Lung (tissue), 12 donors: Measurements from ENCODE around the gene EVA1C. TPM values are rescaled to one million over a fixed set of nuclear protein-coding genes. Genes with fewer than 3 reads are reported as not detected.
"Not testable (repeated sequence)": the region's sequence is repeated elsewhere in the genome, so short reads cannot be mapped to it uniquely, and the experiment has no call there.

Experiments
- ATAC-seq: fragments of 200-7000 bp; cut with Tn5 transposase; one replicate; pipeline ENCODE4 v1.9.1; 2020; ENCODE audit warnings: moderate number of reproducible peaks; ENCODE audit not compliant: insufficient read depth, low FRiP score
- DNase-seq, 3 donors: peaks; one replicate each; pipeline ENCODE4 v3.0.0-alpha.2; 2013 to 2017
- H3K27ac ChIP-seq, 2 donors: one replicate each; pipeline ENCODE4 v1.5.1; 2013; ENCODE audit warnings: mild to moderate bottlenecking in 2 of 2, moderate library complexity in 2 of 2, control low read depth in 1 of 2, inconsistent platforms in 1 of 2, low read depth in 1 of 2, low read length in 1 of 2
- H3K27me3 ChIP-seq, 3 donors: one replicate each; pipeline ENCODE4 v1.5.1; 2013; ENCODE audit warnings: low read length in 2 of 3; ENCODE audit not compliant: control insufficient read depth in 3 of 3, insufficient read depth in 3 of 3
- H3K36me3 ChIP-seq, 4 donors: one replicate each; pipeline ENCODE4 v1.5.1; 2013; ENCODE audit warnings: low read length in 4 of 4, mild to moderate bottlenecking in 1 of 4, moderate library complexity in 1 of 4; ENCODE audit not compliant: control insufficient read depth in 4 of 4, insufficient read depth in 4 of 4
- H3K4me1 ChIP-seq, 5 donors: one replicate each; pipeline ENCODE4 v1.5.1; 2013; ENCODE audit warnings: low read length in 5 of 5, mild to moderate bottlenecking in 2 of 5, moderate library complexity in 1 of 5; ENCODE audit not compliant: control insufficient read depth in 5 of 5, insufficient read depth in 5 of 5
- H3K4me3 ChIP-seq: one replicate; pipeline ENCODE4 v1.5.1; 2013; ENCODE audit warnings: mild to moderate bottlenecking, control low read depth, moderate library complexity
- H3K9ac ChIP-seq, 2 donors: one replicate each; pipeline ENCODE4 v1.5.1; 2013; ENCODE audit warnings: low read length in 2 of 2, control low read depth in 1 of 2; ENCODE audit not compliant: insufficient read depth in 1 of 2
- H3K9me3 ChIP-seq, 4 donors: one replicate each; pipeline ENCODE4 v1.5.1; 2013; ENCODE audit warnings: low read length in 3 of 4, mild to moderate bottlenecking in 1 of 4, moderate library complexity in 1 of 4; ENCODE audit not compliant: control insufficient read depth in 4 of 4, insufficient read depth in 3 of 4
- CTCF ChIP-seq: IDR thresholded peaks from 2 replicates; pipeline ENCODE4 v1.5.1; 2012; ENCODE audit warnings: mild to moderate bottlenecking; ENCODE audit errors: control extremely low read depth, extremely low read depth
- WGBS, 2 donors: extraction: QIAGEN DNeasy Blood & Tissue Kit; methylation state at CpG; one replicate each; pipeline ENCODE4 v1.1.7; 2013; 5-methylcytosine and 5-hydroxymethylcytosine counted together
- polyA plus RNA-seq, 2 donors: library from polyadenylated mRNA; stranded (reverse); fragments of 200-250 nt; gene quantifications; one replicate each; pipeline ENCODE4 v1.2.1, GENCODE V29; 2013
- total RNA-seq, 2 donors: library from RNA; depleted of rRNA in 1 of 2; stranded (reverse); fragments of >200 nt in 1 of 2; gene quantifications; one replicate each; pipeline ENCODE4 v1.2.1, GENCODE V29; 2014 to 2021
- donor health status: control.
- donor health status: control.
- donor health status: Bipolar disorder and iron deficiency.
- donor health status: healthy.
- donor health status: DM: yes; HTN: yes; CAD: no.

Gene EVA1C
- total and polyA plus RNA-seq, 4 donors: 13.9 to 59.0 (median 48.6) TPM

- Histone ChIP-seq H3K4me3 (no peak overlapping the region), H3K4me1 (peaks cover 0 to 3% (median 0%) of the 10 kb centered on the region in 5 donors), H3K27ac (no peak overlapping the region), H3K27me3 (no peaks in the 10 kb centered on the region), H3K9me3 (peaks cover 0 to 1% (median 0%) of the 10 kb centered on the region in 4 donors), H3K9ac (no peak overlapping the region), H3K36me3 (no peaks in the 10 kb centered on the region)
- ATAC-seq: no peak
- 85 to 88% methylated on average over 6 of the region's 6 CpGs for WGBS, 2 donors
- no peak for DNase-seq
- no peak for TF ChIP-seq CTCF
These were observed 32.6 kb downstream of the EVA1C start for GRCh38 chr21:32445101-32445500.

GRCh38 chr21:32446440-32446839, 33.9 kb downstream of the EVA1C start:
- not testable (repeated sequence) for H3K36me3 ChIP-seq, H3K4me1 ChIP-seq, H3K4me3 ChIP-seq, ATAC-seq, H3K9me3 ChIP-seq, DNase-seq, H3K9ac ChIP-seq, H3K27ac ChIP-seq, H3K27me3 ChIP-seq
- 80 to 90% methylated on average over 3 of the region's 3 CpGs for WGBS, 2 donors

- no peak overlapping the region for H3K9ac ChIP-seq
- H3K27me3 ChIP-seq: no peaks in the 10 kb centered on the region
- H3K4me3 ChIP-seq: no peak overlapping the region
- peaks cover 0 to 17% (median 5%) of the 10 kb centered on the region in 5 donors for H3K4me1 ChIP-seq
- no peaks in the 10 kb centered on the region for H3K36me3 ChIP-seq
- H3K27ac ChIP-seq: no peak overlapping the region
- ATAC-seq: no peak
- 97 to 98% methylated on average over 5 of the region's 5 CpGs for WGBS, 2 donors
- no peak for TF ChIP-seq CTCF
- H3K9me3 ChIP-seq: peaks cover 0 to 1% (median 0%) of the 10 kb centered on the region in 4 donors
- DNase-seq: no peak
These were observed 34.7 kb downstream of the EVA1C start for GRCh38 chr21:32447224-32447623.

GRCh38 chr21:32448803-32449594, 36.5 kb downstream of the EVA1C start:
- Histone ChIP-seq H3K4me1 (peaks cover 0 to 22% (median 5%) of the 10 kb centered on the region in 5 donors), H3K27ac (peak overlapping the region in 1 of 2 donors; percentile 17), H3K4me3 (no peak overlapping the region), H3K9ac (no peak overlapping the region), H3K9me3 (peaks cover 0 to 1% (median 0%) of the 10 kb centered on the region in 4 donors), H3K27me3 (no peaks in the 10 kb centered on the region), H3K36me3 (no peaks in the 10 kb centered on the region)
- WGBS, 2 donors: 81 to 96% methylated on average over 6 of the region's 6 CpGs
- ATAC-seq (no peak), DNase-seq (no peak)
- no peak for TF ChIP-seq CTCF

- WGBS, 2 donors: 39 to 63% methylated on average over 14 of the region's 14 CpGs
- H3K36me3 ChIP-seq, H3K27me3 ChIP-seq, H3K9me3 ChIP-seq, H3K9ac ChIP-seq, H3K4me3 ChIP-seq: not testable (repeated sequence)
- ATAC-seq (peak; percentile 54), DNase-seq (peak; percentile 31 to 57 (median 45))
- peak overlapping the region; percentile 79 to 91 for H3K27ac ChIP-seq
- peaks cover 0 to 29% (median 5%) of the 10 kb centered on the region in 5 donors for H3K4me1 ChIP-seq
These were observed 38.6 kb downstream of the EVA1C start for GRCh38 chr21:32450881-32451701.
